ENCODE results near the gene NIPAL1.
"Not testable (repeated sequence)": the region's sequence is repeated elsewhere in the genome, so short reads cannot be mapped to it uniquely, and the experiment has no call there.

NIPAL1 gene

GRCh38 chr4:48016141-48017107 is at the start of gene NIPAL1, which contains the start of gene CNGA1:
TSS of gene NIPAL1 (plus strand) at chr4:48016772. CDS start at chr4:48016840, 68 bp downstream.
TSS of gene CNGA1 (minus strand) at chr4:48016681. CDS start at chr4:47952689, 63,992 bp downstream.
- Histone ChIP-seq H3K9ac (ENCODE audit: low read depth, low read length) (peak within 1 kb of the TSS; percentile 49), H3K4me3 (ENCODE audit: low read depth, low read length) (peak within 1 kb of the TSS; percentile 87), H3K27me3 (ENCODE audit: control insufficient read depth, insufficient read depth, low read length) (peaks cover 9% of the 10 kb centered on the region), H3K4me1 (ENCODE audit: control insufficient read depth, insufficient read depth, low read length) (peaks cover 11% of the 10 kb centered on the region), H3K9me3 (ENCODE audit: control insufficient read depth, insufficient read depth, low read length) (no peaks in the 10 kb centered on the region), H3K27ac (ENCODE audit: low read depth, low read length) (peak within 1 kb of the TSS; percentile 60), H3K36me3 (ENCODE audit: control insufficient read depth, insufficient read depth, low read length) (no peaks in the 10 kb centered on the region)

- Histone ChIP-seq H3K27me3 (ENCODE audit: control insufficient read depth, insufficient read depth, low read length) (no peaks in the 10 kb centered on the region), H3K9ac (ENCODE audit: low read depth, low read length) (no peak overlapping the region)
Measured at GRCh38 chr4:47968847-47969246, 47.7 kb upstream of the NIPAL1 start.

GRCh38 chr4:47972181-47972580 is 44.4 kb upstream of the NIPAL1 start:
- H3K27ac ChIP-seq (ENCODE audit: low read depth, low read length), result no peak overlapping the region
- no peaks in the 10 kb centered on the region for H3K27me3 ChIP-seq (ENCODE audit: control insufficient read depth, insufficient read depth, low read length)
- no peaks in the 10 kb centered on the region for H3K36me3 ChIP-seq (ENCODE audit: control insufficient read depth, insufficient read depth, low read length)
- no peaks in the 10 kb centered on the region for H3K9me3 ChIP-seq (ENCODE audit: control insufficient read depth, insufficient read depth, low read length)
- H3K9ac ChIP-seq (ENCODE audit: low read depth, low read length), result no peak overlapping the region
- no peaks in the 10 kb centered on the region for H3K4me1 ChIP-seq (ENCODE audit: control insufficient read depth, insufficient read depth, low read length)
- no peak overlapping the region for H3K4me3 ChIP-seq (ENCODE audit: low read depth, low read length)

More at GRCh38 chr4:47968847-47969246, 47.7 kb upstream of the NIPAL1 start:
- Histone ChIP-seq H3K9me3 (ENCODE audit: control insufficient read depth, insufficient read depth, low read length) (no peaks in the 10 kb centered on the region), H3K27ac (ENCODE audit: low read depth, low read length) (no peak overlapping the region), H3K36me3 (ENCODE audit: control insufficient read depth, insufficient read depth, low read length) (no peaks in the 10 kb centered on the region), H3K4me3 (ENCODE audit: low read depth, low read length) (no peak overlapping the region), H3K4me1 (ENCODE audit: control insufficient read depth, insufficient read depth, low read length) (no peaks in the 10 kb centered on the region)

GRCh38 chr4:47972721-47973120 is 43.9 kb upstream of the NIPAL1 start:
- Histone ChIP-seq H3K36me3 (ENCODE audit: control insufficient read depth, insufficient read depth, low read length) (no peaks in the 10 kb centered on the region), H3K27me3 (ENCODE audit: control insufficient read depth, insufficient read depth, low read length) (no peaks in the 10 kb centered on the region), H3K9ac (ENCODE audit: low read depth, low read length) (no peak overlapping the region), H3K4me1 (ENCODE audit: control insufficient read depth, insufficient read depth, low read length) (no peaks in the 10 kb centered on the region), H3K4me3 (ENCODE audit: low read depth, low read length) (no peak overlapping the region), H3K9me3 (ENCODE audit: control insufficient read depth, insufficient read depth, low read length) (no peaks in the 10 kb centered on the region), H3K27ac (ENCODE audit: low read depth, low read length) (no peak overlapping the region)

- Histone ChIP-seq H3K27ac (ENCODE audit: low read depth, low read length) (no peak overlapping the region), H3K27me3 (ENCODE audit: control insufficient read depth, insufficient read depth, low read length) (no peaks in the 10 kb centered on the region), H3K4me1 (ENCODE audit: control insufficient read depth, insufficient read depth, low read length) (no peaks in the 10 kb centered on the region), H3K9me3 (ENCODE audit: control insufficient read depth, insufficient read depth, low read length) (no peaks in the 10 kb centered on the region), H3K4me3 (ENCODE audit: low read depth, low read length) (no peak overlapping the region), H3K9ac (ENCODE audit: low read depth, low read length) (no peak overlapping the region), H3K36me3 (ENCODE audit: control insufficient read depth, insufficient read depth, low read length) (no peaks in the 10 kb centered on the region)
Measured at GRCh38 chr4:47974566-47974965, 42.0 kb upstream of the NIPAL1 start.

- peaks cover 27% of the 10 kb centered on the region for H3K9me3 ChIP-seq (ENCODE audit: control insufficient read depth, insufficient read depth, low read length)
- no peak overlapping the region for H3K27ac ChIP-seq (ENCODE audit: low read depth, low read length)
- no peaks in the 10 kb centered on the region for H3K4me1 ChIP-seq (ENCODE audit: control insufficient read depth, insufficient read depth, low read length)
- H3K4me3 ChIP-seq (ENCODE audit: low read depth, low read length), result no peak overlapping the region
- no peak overlapping the region for H3K9ac ChIP-seq (ENCODE audit: low read depth, low read length)
- no peaks in the 10 kb centered on the region for H3K27me3 ChIP-seq (ENCODE audit: control insufficient read depth, insufficient read depth, low read length)
- no peaks in the 10 kb centered on the region for H3K36me3 ChIP-seq (ENCODE audit: control insufficient read depth, insufficient read depth, low read length)
Measured at GRCh38 chr4:47990145-47990544, 26.4 kb upstream of the NIPAL1 start.

GRCh38 chr4:47992475-47992874 is 24.1 kb upstream of the NIPAL1 start:
- H3K9ac ChIP-seq (ENCODE audit: low read depth, low read length); H3K27ac ChIP-seq (ENCODE audit: low read depth, low read length); H3K4me1 ChIP-seq (ENCODE audit: control insufficient read depth, insufficient read depth, low read length); H3K4me3 ChIP-seq (ENCODE audit: low read depth, low read length); H3K27me3 ChIP-seq (ENCODE audit: control insufficient read depth, insufficient read depth, low read length); H3K36me3 ChIP-seq (ENCODE audit: control insufficient read depth, insufficient read depth, low read length): not testable (repeated sequence)
- H3K9me3 ChIP-seq (ENCODE audit: control insufficient read depth, insufficient read depth, low read length), result peaks cover 42% of the 10 kb centered on the region

GRCh38 chr4:47996021-47996420 is 20.6 kb upstream of the NIPAL1 start:
- peaks cover 50% of the 10 kb centered on the region for H3K9me3 ChIP-seq (ENCODE audit: control insufficient read depth, insufficient read depth, low read length)

GRCh38 chr4:48002267-48002666 is 14.3 kb upstream of the NIPAL1 start:
- Histone ChIP-seq H3K36me3 (ENCODE audit: control insufficient read depth, insufficient read depth, low read length) (no peaks in the 10 kb centered on the region), H3K4me1 (ENCODE audit: control insufficient read depth, insufficient read depth, low read length) (no peaks in the 10 kb centered on the region), H3K4me3 (ENCODE audit: low read depth, low read length) (no peak overlapping the region), H3K27ac (ENCODE audit: low read depth, low read length) (no peak overlapping the region), H3K27me3 (ENCODE audit: control insufficient read depth, insufficient read depth, low read length) (no peaks in the 10 kb centered on the region), H3K9me3 (ENCODE audit: control insufficient read depth, insufficient read depth, low read length) (peaks cover 48% of the 10 kb centered on the region), H3K9ac (ENCODE audit: low read depth, low read length) (no peak overlapping the region)

More at GRCh38 chr4:47996021-47996420, 20.6 kb upstream of the NIPAL1 start:
- Histone ChIP-seq H3K9ac (ENCODE audit: low read depth, low read length) (no peak overlapping the region), H3K27me3 (ENCODE audit: control insufficient read depth, insufficient read depth, low read length) (no peaks in the 10 kb centered on the region), H3K36me3 (ENCODE audit: control insufficient read depth, insufficient read depth, low read length) (no peaks in the 10 kb centered on the region), H3K27ac (ENCODE audit: low read depth, low read length) (no peak overlapping the region), H3K4me1 (ENCODE audit: control insufficient read depth, insufficient read depth, low read length) (no peaks in the 10 kb centered on the region), H3K4me3 (ENCODE audit: low read depth, low read length) (no peak overlapping the region)

GRCh38 chr4:48003568-48003967 is 13.0 kb upstream of the NIPAL1 start:
- H3K4me1 ChIP-seq (ENCODE audit: control insufficient read depth, insufficient read depth, low read length); H3K36me3 ChIP-seq (ENCODE audit: control insufficient read depth, insufficient read depth, low read length); H3K27me3 ChIP-seq (ENCODE audit: control insufficient read depth, insufficient read depth, low read length); H3K27ac ChIP-seq (ENCODE audit: low read depth, low read length); H3K9ac ChIP-seq (ENCODE audit: low read depth, low read length); H3K4me3 ChIP-seq (ENCODE audit: low read depth, low read length): not testable (repeated sequence)
- H3K9me3 ChIP-seq (ENCODE audit: control insufficient read depth, insufficient read depth, low read length), result peaks cover 55% of the 10 kb centered on the region

- H3K9ac ChIP-seq (ENCODE audit: low read depth, low read length), result no peak overlapping the region
- no peaks in the 10 kb centered on the region for H3K4me1 ChIP-seq (ENCODE audit: control insufficient read depth, insufficient read depth, low read length)
- H3K4me3 ChIP-seq (ENCODE audit: low read depth, low read length), result no peak overlapping the region
- H3K27me3 ChIP-seq (ENCODE audit: control insufficient read depth, insufficient read depth, low read length), result no peaks in the 10 kb centered on the region
- peaks cover 16% of the 10 kb centered on the region for H3K36me3 ChIP-seq (ENCODE audit: control insufficient read depth, insufficient read depth, low read length)
- peaks cover 63% of the 10 kb centered on the region for H3K9me3 ChIP-seq (ENCODE audit: control insufficient read depth, insufficient read depth, low read length)
- no peak overlapping the region for H3K27ac ChIP-seq (ENCODE audit: low read depth, low read length)
Measured at GRCh38 chr4:48005781-48006180, 10.8 kb upstream of the NIPAL1 start.

Data from HUES48 (cell line).